ENCODE measurements around the gene TEX29. TPM values are rescaled to one million over a fixed set of nuclear protein-coding genes. Genes with fewer than 3 reads are reported as not detected.

The TEX29 gene
- total and polyA plus RNA-seq, 8 donors: 0.23 to 3.8 (median 1.3) TPM; not detected in 4

DNA sequence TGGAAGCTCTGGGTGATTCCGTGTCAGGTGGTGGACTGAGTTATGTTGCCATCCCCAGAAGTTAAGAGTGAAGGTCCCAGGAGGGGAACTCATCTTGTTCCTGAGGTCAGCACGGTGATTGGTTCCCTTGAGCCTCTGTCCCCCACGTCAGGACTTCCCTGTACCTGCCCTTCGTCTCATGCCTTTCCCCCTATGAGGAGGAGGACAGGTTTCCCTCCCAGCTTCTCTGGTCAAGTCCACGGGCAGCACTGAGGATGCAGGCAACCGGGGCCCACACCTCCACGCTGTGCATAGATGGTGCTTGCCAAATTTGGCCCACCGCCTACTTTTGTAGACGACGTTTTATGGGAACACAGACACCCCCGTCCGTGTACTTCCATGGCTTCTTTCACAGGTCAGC, 42.7 kb downstream of the TEX29 start:
- no peaks in the 10 kb centered on the region for H3K4me1 ChIP-seq
- H3K4me3 ChIP-seq: no peak overlapping the region
- no peaks in the 10 kb centered on the region for H3K27me3 ChIP-seq
- WGBS, 2 donors: 56 to 65% methylated on average over 12 of the region's 12 CpGs
- DNase-seq (no peak), ATAC-seq (no peak), FAIRE-seq (no peak)
- intact Hi-C loops (cut with DNase I): no loop called here
- H3K9me3 ChIP-seq: no peaks in the 10 kb centered on the region
- H3K36me3 ChIP-seq: no peaks in the 10 kb centered on the region
- H3K27ac ChIP-seq: no peak overlapping the region
- TF ChIP-seq, protein P1, sequence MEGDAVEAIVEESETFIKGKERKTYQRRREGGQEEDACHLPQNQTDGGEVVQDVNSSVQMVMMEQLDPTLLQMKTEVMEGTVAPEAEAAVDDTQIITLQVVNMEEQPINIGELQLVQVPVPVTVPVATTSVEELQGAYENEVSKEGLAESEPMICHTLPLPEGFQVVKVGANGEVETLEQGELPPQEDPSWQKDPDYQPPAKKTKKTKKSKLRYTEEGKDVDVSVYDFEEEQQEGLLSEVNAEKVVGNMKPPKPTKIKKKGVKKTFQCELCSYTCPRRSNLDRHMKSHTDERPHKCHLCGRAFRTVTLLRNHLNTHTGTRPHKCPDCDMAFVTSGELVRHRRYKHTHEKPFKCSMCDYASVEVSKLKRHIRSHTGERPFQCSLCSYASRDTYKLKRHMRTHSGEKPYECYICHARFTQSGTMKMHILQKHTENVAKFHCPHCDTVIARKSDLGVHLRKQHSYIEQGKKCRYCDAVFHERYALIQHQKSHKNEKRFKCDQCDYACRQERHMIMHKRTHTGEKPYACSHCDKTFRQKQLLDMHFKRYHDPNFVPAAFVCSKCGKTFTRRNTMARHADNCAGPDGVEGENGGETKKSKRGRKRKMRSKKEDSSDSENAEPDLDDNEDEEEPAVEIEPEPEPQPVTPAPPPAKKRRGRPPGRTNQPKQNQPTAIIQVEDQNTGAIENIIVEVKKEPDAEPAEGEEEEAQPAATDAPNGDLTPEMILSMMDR (IDR thresholded peaks at IDR 0.05): no peak

DNA sequence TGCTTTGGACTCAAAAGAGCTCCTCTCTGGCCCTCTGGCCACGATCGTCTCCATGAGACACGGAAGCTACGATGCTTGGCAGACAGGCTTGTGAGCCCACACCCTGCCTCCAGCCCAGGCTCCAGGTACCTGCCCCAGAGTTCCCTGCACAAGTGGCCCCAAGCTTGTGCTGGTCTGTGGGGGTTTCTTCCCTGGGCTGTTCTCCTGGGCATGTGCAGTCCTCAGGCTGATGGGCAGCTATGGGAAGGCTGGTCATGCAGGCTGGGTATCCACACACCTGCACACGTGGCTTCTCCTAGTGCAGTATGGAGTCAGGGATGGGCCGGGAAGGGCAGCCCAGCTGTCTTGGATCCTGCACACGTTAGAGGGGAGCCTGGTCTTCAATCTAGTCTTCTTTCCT, 43.1 kb downstream of the TEX29 start:
- DNase-seq (no peak), ATAC-seq (no peak), FAIRE-seq (no peak)
- 60 to 68% methylated on average over 7 of the region's 7 CpGs for WGBS, 2 donors
- H3K4me3 ChIP-seq: no peak overlapping the region
- H3K36me3 ChIP-seq: no peaks in the 10 kb centered on the region
- H3K9me3 ChIP-seq: no peaks in the 10 kb centered on the region
- TF ChIP-seq, protein P1 (IDR thresholded peaks at IDR 0.05): no peak
- intact Hi-C loops (cut with DNase I): no loop called here
- H3K27me3 ChIP-seq: no peaks in the 10 kb centered on the region
- H3K27ac ChIP-seq: no peak overlapping the region
- no peaks in the 10 kb centered on the region for H3K4me1 ChIP-seq

DNA sequence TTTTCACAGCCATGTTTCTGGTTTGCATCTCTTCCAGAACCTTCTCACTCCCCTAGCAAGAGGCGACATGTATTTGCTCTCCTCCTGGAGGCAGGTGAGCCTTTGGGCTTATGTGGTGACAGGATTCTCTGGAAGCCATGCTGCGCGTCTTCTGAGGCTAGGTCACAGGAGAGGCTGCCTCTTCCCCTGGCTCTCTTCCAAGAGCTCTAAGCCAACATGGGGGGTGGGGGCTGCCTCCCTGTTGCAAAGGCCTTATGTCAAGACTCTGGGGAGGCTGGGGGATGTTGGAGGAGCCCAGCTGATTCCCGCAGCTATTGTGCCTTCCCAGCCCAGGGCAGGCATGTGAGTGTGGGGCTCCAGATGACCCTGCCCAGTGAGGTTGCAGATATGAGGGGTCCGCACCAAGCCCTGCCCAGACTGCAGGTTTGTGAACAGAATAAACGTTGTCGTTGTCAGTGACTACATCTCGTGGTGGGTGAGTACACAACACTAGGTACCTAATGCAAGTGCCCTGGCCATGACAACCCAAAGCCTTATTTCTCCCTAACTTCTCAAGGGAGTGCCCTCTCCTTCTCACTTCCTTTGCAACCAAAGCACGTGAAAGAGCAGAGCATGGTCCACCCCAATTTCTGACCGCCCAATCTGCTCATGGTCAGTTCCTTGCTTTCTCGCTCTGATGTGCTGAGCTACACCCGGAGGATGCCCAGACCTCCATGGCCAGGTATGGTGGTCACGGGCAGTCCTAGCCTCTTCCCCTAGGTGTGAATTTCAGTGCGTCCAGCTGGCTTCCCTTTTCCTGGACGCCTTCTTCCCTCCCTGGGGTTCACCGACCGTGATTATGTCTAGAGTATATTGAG, 44.9 kb downstream of the TEX29 start:
- Histone ChIP-seq H3K9me3 (no peaks in the 10 kb centered on the region), H3K4me3 (no peak overlapping the region), H3K36me3 (no peaks in the 10 kb centered on the region), H3K4me1 (no peaks in the 10 kb centered on the region), H3K27me3 (no peaks in the 10 kb centered on the region), H3K27ac (no peak overlapping the region)
- FAIRE-seq (no peak), DNase-seq (no peak), ATAC-seq (no peak)
- 74 to 78% methylated on average over 17 of the region's 17 CpGs for WGBS, 2 donors
- intact Hi-C loops (cut with DNase I): no loop called here
- TF ChIP-seq, protein P1 (IDR thresholded peaks at IDR 0.05): no peak

DNA sequence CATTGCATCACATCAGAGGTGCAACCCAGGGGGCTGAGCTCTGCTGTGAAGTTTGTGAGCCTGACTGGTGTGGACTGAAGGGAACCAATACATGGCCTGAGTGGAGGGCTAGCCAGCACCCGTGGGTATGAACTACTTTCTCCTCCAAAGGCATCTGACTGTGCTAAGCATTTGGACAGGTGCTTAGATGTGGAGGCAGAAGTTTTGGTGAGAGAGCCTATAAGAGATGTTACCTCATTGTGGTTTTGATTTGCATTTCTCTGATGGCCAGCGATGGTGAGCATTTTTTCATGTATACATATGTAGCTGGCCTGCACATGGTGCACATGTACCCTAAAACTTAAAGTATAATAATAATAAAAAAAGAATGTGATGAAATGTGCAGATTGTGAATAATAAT, 46.9 kb downstream of the TEX29 start:
- 73 to 76% methylated on average over 2 of the region's 2 CpGs for WGBS, 2 donors
- no peak for DNase-seq

More for the DNA sequence above, 46.9 kb downstream of the TEX29 start:
- Histone ChIP-seq H3K36me3 (no peaks in the 10 kb centered on the region), H3K4me3 (no peak overlapping the region), H3K9me3 (no peaks in the 10 kb centered on the region), H3K4me1 (no peaks in the 10 kb centered on the region), H3K27ac (no peak overlapping the region), H3K27me3 (no peaks in the 10 kb centered on the region)
- intact Hi-C loops (cut with DNase I): no loop called here
- TF ChIP-seq, protein P1 (IDR thresholded peaks at IDR 0.05): no peak
- FAIRE-seq (no peak), ATAC-seq (no peak)
